ENCODE measurements around the gene TPRG1L. TPM values are rescaled to one million over a fixed set of nuclear protein-coding genes. Genes with fewer than 3 reads are reported as not detected.
A peak's percentile ranks its signal among the peaks of the same experiment; 100 is the strongest.

The TPRG1L gene
- total and polyA plus RNA-seq, 10 donors = 19.9 to 45.9 (median 31.5) TPM

DNA sequence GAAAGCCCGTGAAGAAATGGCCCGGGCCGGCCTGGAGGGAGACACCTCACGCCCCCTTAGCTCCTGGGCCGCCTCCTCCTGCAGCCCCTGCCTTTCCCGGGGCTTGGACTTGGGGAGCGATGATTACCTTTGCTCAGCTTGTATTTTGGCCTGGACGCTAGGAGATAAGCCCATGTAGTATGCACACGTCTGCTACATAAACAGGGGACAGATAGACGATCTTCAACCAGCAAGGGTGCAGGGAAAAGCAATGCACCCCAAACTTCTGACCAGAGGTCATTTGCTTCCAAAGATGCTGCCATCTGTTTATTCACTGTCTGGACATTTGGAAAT is 28.4 kb downstream of the TPRG1L start:
- Histone ChIP-seq H3K9me3 (no peaks in the 10 kb centered on the region), H3K4me1 (peaks cover 25 to 51% (median 47%) of the 10 kb centered on the region in 6 donors), H3K36me3 (no peaks in the 10 kb centered on the region), H3K27me3 (replicated peaks in 1 of 7) (peaks cover 10 to 82% (median 49%) of the 10 kb centered on the region in 7 donors), H3K4me3 (peak overlapping the region in 5 of 8 donors; percentile 40 to 98 (median 91)), H3K27ac (no peak overlapping the region)
- TF ChIP-seq POLR2A (IDR thresholded peaks at IDR 0.05) (no peak), POLR2AphosphoS5 (IDR thresholded peaks at IDR 0.05) (no peak)
- TF ChIP-seq, protein P1, sequence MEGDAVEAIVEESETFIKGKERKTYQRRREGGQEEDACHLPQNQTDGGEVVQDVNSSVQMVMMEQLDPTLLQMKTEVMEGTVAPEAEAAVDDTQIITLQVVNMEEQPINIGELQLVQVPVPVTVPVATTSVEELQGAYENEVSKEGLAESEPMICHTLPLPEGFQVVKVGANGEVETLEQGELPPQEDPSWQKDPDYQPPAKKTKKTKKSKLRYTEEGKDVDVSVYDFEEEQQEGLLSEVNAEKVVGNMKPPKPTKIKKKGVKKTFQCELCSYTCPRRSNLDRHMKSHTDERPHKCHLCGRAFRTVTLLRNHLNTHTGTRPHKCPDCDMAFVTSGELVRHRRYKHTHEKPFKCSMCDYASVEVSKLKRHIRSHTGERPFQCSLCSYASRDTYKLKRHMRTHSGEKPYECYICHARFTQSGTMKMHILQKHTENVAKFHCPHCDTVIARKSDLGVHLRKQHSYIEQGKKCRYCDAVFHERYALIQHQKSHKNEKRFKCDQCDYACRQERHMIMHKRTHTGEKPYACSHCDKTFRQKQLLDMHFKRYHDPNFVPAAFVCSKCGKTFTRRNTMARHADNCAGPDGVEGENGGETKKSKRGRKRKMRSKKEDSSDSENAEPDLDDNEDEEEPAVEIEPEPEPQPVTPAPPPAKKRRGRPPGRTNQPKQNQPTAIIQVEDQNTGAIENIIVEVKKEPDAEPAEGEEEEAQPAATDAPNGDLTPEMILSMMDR (IDR thresholded peaks at IDR 0.05 in 8 of 11, conservative IDR thresholded peaks at IDR 0.05 in 3 of 11) = no peak
- 32 to 46% (median 38%) methylated on average over 9 to 10 of the region's 10 CpGs for WGBS, 5 donors
- intact Hi-C loops (cut with DNase I; ENCODE audit: low total_unique reads) = no loop called here
- no peak for DNase-seq

DNA sequence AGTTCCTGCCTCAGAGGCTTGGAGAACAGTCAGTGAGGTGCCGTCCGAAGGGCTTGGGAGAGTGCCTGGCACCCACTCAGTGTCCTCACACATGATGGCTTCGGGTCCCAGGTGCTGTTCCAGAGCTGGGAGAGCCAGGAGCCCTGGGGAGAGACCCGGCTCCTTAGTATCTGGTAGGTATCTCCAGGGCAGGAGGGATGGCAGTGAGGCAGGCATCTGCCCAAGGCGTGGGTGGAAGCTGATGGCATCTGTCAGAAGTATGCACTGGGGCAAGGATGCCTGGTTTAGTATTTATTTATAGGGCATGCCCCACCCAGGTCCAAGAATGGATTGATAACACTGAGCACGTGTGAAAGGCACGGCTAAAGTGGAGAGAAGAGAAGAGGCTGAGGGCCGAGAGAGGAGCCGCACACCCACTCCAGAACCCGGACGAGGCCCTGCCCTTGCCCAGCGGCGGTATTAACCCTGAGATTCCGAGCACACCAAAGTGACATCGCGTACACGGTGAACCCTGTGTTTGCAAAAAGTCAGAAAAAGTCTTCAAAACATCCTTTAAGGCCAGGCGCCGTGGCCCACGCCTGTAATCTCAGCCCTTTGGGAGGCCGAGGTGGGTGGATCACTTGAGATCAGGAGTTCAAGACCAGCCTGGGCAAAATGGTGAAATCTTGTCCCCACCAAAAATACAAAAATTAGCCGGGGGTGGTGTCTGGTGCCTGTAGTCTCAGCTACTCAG is 29.9 kb downstream of the TPRG1L start:
- no peak overlapping the region for H3K4me3 ChIP-seq
- 90 to 93% (median 93%) methylated on average over 21 to 22 of the region's 22 CpGs for WGBS, 5 donors
- peaks cover 10 to 92% (median 49%) of the 10 kb centered on the region in 7 donors for H3K27me3 ChIP-seq (replicated peaks in 1 of 7)
- no peaks in the 10 kb centered on the region for H3K9me3 ChIP-seq
- H3K27ac ChIP-seq = no peak overlapping the region
- no peak for TF ChIP-seq POLR2A (IDR thresholded peaks at IDR 0.05)
- no peak for TF ChIP-seq POLR2AphosphoS5 (IDR thresholded peaks at IDR 0.05)
- TF ChIP-seq, protein P1 (IDR thresholded peaks at IDR 0.05 in 8 of 11, conservative IDR thresholded peaks at IDR 0.05 in 3 of 11) = no peak
- intact Hi-C loops (cut with DNase I; ENCODE audit: low total_unique reads) = no loop called here
- peak; percentile 66 for DNase-seq
- H3K4me1 ChIP-seq = peaks cover 19 to 36% (median 34%) of the 10 kb centered on the region in 6 donors
- H3K36me3 ChIP-seq = no peaks in the 10 kb centered on the region

DNA sequence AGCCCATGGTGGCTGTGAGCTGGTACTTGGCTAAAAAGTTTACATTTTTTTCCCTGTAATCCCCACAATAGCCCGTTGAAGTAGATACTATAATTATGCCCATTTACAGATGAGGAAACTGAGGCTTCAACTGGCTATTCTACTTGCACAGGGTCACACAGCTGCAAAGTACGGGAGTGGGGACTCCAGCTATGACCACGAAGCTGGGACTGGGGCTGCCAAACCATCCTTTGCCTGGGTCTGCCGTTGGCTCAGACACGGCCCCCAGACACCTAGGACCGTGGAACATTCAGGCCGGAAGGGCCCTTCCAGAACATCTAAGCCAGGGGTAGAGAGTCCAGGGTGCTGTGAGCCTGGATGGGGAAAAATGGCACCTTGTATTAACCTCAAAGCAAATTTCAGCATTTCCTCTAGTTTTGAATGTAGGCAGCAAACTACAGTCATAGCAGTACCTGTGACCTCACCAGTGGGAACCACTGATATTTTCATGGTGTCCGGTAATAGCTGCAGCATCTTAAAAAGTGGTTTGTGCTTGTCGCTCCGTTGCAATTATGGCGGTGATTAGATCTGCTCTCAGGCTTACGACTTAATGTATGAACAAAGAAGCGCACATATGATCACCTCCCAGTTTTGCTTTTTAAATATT is 31.8 kb downstream of the TPRG1L start:
- Histone ChIP-seq H3K4me1 (peaks cover 6 to 19% (median 17%) of the 10 kb centered on the region in 6 donors), H3K27me3 (replicated peaks in 1 of 7) (peaks cover 3 to 77% (median 36%) of the 10 kb centered on the region in 7 donors), H3K4me3 (no peak overlapping the region), H3K36me3 (no peaks in the 10 kb centered on the region), H3K27ac (no peak overlapping the region), H3K9me3 (no peaks in the 10 kb centered on the region)
- DNase-seq = peak; percentile 36
- TF ChIP-seq, protein P1 (IDR thresholded peaks at IDR 0.05 in 8 of 11, conservative IDR thresholded peaks at IDR 0.05 in 3 of 11) = no peak
- intact Hi-C loops (cut with DNase I; ENCODE audit: low total_unique reads) = no loop called here
- WGBS, 5 donors = 64 to 81% (median 72%) methylated on average over 13 of the region's 13 CpGs

DNA sequence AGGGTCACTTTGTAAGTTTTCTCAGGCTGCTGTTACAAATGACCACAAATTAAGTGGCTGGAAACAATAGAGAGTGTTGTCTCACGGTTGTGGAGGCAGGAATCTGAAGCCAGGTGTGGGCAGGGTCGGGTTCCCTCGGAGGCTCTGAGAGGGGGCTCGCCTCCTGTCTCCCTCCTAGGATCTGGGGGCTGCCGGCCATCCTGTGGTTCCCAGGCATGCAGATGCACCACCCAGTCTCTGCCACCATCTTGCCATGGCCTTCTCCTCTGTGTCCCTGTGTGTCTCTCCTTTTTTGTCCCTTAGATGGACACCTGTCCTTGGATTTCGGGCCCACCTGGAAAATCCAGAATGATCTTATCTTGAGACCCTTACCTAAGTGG is 32.3 kb downstream of the TPRG1L start:
- intact Hi-C loops (cut with DNase I; ENCODE audit: low total_unique reads) = no loop called here
- H3K9me3 ChIP-seq = no peaks in the 10 kb centered on the region
- H3K27ac ChIP-seq = no peak overlapping the region
- H3K4me3 ChIP-seq = no peak overlapping the region
- no peaks in the 10 kb centered on the region for H3K36me3 ChIP-seq
- peaks cover 0 to 72% (median 31%) of the 10 kb centered on the region in 7 donors for H3K27me3 ChIP-seq (replicated peaks in 1 of 7)
- H3K4me1 ChIP-seq = peaks cover 1 to 14% (median 11%) of the 10 kb centered on the region in 6 donors
- DNase-seq = peak; percentile 50
- TF ChIP-seq POLR2A (IDR thresholded peaks at IDR 0.05) (no peak), POLR2AphosphoS5 (IDR thresholded peaks at IDR 0.05) (no peak)
- TF ChIP-seq, protein P1 (IDR thresholded peaks at IDR 0.05 in 8 of 11, conservative IDR thresholded peaks at IDR 0.05 in 3 of 11) = no peak
- 64 to 72% (median 71%) methylated on average over 6 of the region's 6 CpGs for WGBS, 5 donors

Data from spleen (tissue), 11 donors.